HG02610 (cell line): ENCODE results near the gene TCEA2.

Source experiments
- ATAC-seq: cut with Tn5 transposase; IDR thresholded peaks from one replicate; pipeline ENCODE4 v1.9.1; 2021; ENCODE audit warnings: mild to moderate bottlenecking, moderate library complexity; ENCODE audit not compliant: unreplicated experiment

TCEA2 gene

GRCh38 chr20:64090165-64090564 is 27.2 kb downstream of the TCEA2 start:
- no peak for ATAC-seq

GRCh38 chr20:64091340-64091739 is 28.3 kb downstream of the TCEA2 start:
- ATAC-seq: no peak

- no peak for ATAC-seq
Observed at GRCh38 chr20:64091770-64092169, 28.8 kb downstream of the TCEA2 start.

GRCh38 chr20:64092258-64093012 is 29.4 kb downstream of the TCEA2 start:
- no peak for ATAC-seq

GRCh38 chr20:64093013-64093503 is 30.1 kb downstream of the TCEA2 start:
- ATAC-seq: no peak

- no peak for ATAC-seq
Observed at GRCh38 chr20:64095455-64095854, 32.5 kb downstream of the TCEA2 start.

GRCh38 chr20:64095927-64096326 is 32.9 kb downstream of the TCEA2 start:
- no peak for ATAC-seq

- ATAC-seq: no peak
Observed at GRCh38 chr20:64096535-64096934, 33.5 kb downstream of the TCEA2 start.

- ATAC-seq: no peak
Observed at GRCh38 chr20:64098471-64099013, 35.5 kb downstream of the TCEA2 start.

GRCh38 chr20:64099086-64099786 is 36.2 kb downstream of the TCEA2 start:
- no peak for ATAC-seq

- ATAC-seq: no peak
Observed at GRCh38 chr20:64099880-64100565, 37.0 kb downstream of the TCEA2 start.

GRCh38 chr20:64100566-64100888 is 37.5 kb downstream of the TCEA2 start:
- ATAC-seq: no peak

- ATAC-seq: no peak
Observed at GRCh38 chr20:64100946-64101688, 38.1 kb downstream of the TCEA2 start.

- ATAC-seq: no peak
Observed at GRCh38 chr20:64101731-64102621, 39.0 kb downstream of the TCEA2 start.

- ATAC-seq: no peak
Observed at GRCh38 chr20:64102647-64103354, 39.8 kb downstream of the TCEA2 start.

GRCh38 chr20:64103871-64104666 is 41.1 kb downstream of the TCEA2 start:
- ATAC-seq: no peak

GRCh38 chr20:64104667-64105451 is 41.9 kb downstream of the TCEA2 start:
- no peak for ATAC-seq
